ENCODE data around the gene UPK3B. TPM values are rescaled to one million over a fixed set of nuclear protein-coding genes. Genes with fewer than 3 reads are reported as not detected.
"Not testable (repeated sequence)": the region's sequence is repeated elsewhere in the genome, so short reads cannot be mapped to it uniquely, and the experiment has no call there.

Gene UPK3B
- total RNA-seq, 6 experiments from 2014 or later = 0.22 to 1.5 (median 0.51) TPM; not detected in 3

DNA sequence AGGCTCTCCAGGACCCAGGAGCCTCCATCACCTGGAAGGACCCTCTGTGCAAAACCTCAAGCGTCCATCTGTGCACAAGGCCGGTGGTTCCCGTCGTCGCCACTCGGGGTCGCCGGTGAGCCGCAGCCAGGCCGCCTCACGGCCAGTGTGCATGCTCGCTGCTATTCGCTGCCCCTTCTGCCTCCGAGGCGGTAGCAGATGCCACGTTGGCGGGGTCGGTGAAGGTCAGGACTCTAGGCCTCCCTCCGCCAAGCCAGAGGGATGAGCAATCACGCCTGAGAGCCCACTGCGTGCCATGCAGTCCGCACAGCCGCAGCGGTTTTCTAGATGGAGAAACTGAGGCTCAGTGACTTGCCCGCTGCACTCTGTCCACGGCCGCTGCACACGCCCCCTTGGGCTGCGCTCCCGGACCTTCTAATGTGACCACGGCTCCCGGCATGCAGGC, 5.7 kb downstream of the UPK3B start:
- WGBS (ENCODE audit: insufficient coverage, low coverage, low lambda C conversion rate, missing lambda C conversion rate) = no CpG with 5 or more reads among the region's 32 CpGs
- no peaks in the 10 kb centered on the region for H3K36me3 ChIP-seq
- H3K4me3 ChIP-seq = no peak overlapping the region
- no peaks in the 10 kb centered on the region for H3K4me1 ChIP-seq
- ATAC-seq (peak in 3 of 4 donors; percentile 15 to 30 (median 22)), DNase-seq (peak in 2 of 3 donors; percentile 45 to 57)
- H3K9me3 ChIP-seq = no peaks in the 10 kb centered on the region
- no peaks in the 10 kb centered on the region for H3K27me3 ChIP-seq
- peak; percentile 52 to 59 (median 56) for TF ChIP-seq CTCF (IDR thresholded peaks at IDR 0.05)
- no peak for TF ChIP-seq POLR2A (IDR thresholded peaks at IDR 0.05)
- H3K27ac ChIP-seq = no peak overlapping the region
- intact Hi-C loops (cut with DNase I) = loop anchor here in 1 of 2 donors (10.0 kb wide), 1 partner anchor 479 kb away; no protein-coding TSS in a partner anchor

DNA sequence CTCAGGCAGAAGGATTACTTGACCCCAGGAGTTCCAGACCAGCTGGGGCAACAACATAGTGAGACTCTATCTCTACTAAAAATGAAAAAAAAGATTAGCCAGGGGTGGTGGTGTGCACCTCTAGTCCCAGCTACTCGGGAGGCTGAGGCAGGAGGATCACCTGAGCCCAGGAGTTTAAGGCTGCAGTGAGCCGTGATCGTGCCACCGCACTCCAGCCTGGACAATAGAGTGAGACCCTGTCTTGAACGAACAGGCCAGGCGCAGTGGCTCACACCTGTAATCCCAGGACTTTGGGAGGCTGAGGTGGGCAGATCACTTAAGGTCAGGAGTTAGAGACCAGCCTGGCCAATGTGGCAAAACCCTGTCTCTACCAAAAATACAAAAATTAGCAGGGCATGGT, 6.6 kb downstream of the UPK3B start:
- not testable (repeated sequence) for H3K4me3 ChIP-seq, H3K9me3 ChIP-seq, H3K4me1 ChIP-seq, H3K27ac ChIP-seq, DNase-seq, H3K27me3 ChIP-seq, ATAC-seq, H3K36me3 ChIP-seq
- intact Hi-C loops (cut with DNase I) = loop anchor here in 1 of 2 donors (10.0 kb wide), 1 partner anchor 478 kb away; no protein-coding TSS in a partner anchor
- WGBS (ENCODE audit: insufficient coverage, low coverage, low lambda C conversion rate, missing lambda C conversion rate) = no CpG with 5 or more reads among the region's 6 CpGs

- ATAC-seq; H3K9me3 ChIP-seq; H3K4me3 ChIP-seq; intact Hi-C loops (cut with DNase I); H3K27ac ChIP-seq; H3K36me3 ChIP-seq; H3K27me3 ChIP-seq; H3K4me1 ChIP-seq; DNase-seq: not testable (repeated sequence)
- WGBS (ENCODE audit: insufficient coverage, low coverage, low lambda C conversion rate, missing lambda C conversion rate) = no CpG with 5 or more reads among the region's 4 CpGs
These were observed 15.8 kb downstream of the UPK3B start for GRCh38 chr7:76526183-76526582.

DNA sequence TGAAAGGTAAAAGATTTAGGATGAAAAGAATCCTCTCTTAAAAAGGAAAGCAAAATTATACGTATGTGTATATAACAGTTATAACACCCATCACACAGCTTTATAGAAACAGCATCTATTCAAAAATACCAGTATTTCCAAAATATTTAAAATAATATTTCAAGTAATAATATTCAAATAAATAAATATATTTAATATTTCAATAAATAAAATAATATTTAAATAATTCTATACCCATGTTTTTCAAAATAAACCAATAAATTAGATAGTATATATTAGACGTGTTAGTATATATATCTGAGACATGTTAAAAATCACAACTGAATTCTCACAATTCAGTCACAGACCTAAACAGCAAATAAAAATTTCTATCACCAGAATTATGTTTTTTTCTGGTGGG, 21.3 kb downstream of the UPK3B start:
- H3K27me3 ChIP-seq; intact Hi-C loops (cut with DNase I); H3K27ac ChIP-seq; H3K4me3 ChIP-seq; H3K36me3 ChIP-seq; H3K4me1 ChIP-seq; ATAC-seq; DNase-seq; H3K9me3 ChIP-seq: not testable (repeated sequence)
- WGBS (ENCODE audit: insufficient coverage, low coverage, low lambda C conversion rate, missing lambda C conversion rate) = 63% methylated on average over 2 of the region's 2 CpGs

GRCh38 chr7:76543197-76543596, 32.8 kb downstream of the UPK3B start, which contains the start of gene SPDYE16:
TSS of gene SPDYE16 (minus strand) at chr7:76543297. CDS start at chr7:76541459, 1,838 bp downstream.
- H3K9me3 ChIP-seq; ATAC-seq; H3K4me3 ChIP-seq; H3K27ac ChIP-seq; intact Hi-C loops (cut with DNase I); H3K36me3 ChIP-seq; H3K27me3 ChIP-seq; H3K4me1 ChIP-seq; DNase-seq: not testable (repeated sequence)
- WGBS (ENCODE audit: insufficient coverage, low coverage, low lambda C conversion rate, missing lambda C conversion rate) = no CpG with 5 or more reads among the region's 8 CpGs

DNA sequence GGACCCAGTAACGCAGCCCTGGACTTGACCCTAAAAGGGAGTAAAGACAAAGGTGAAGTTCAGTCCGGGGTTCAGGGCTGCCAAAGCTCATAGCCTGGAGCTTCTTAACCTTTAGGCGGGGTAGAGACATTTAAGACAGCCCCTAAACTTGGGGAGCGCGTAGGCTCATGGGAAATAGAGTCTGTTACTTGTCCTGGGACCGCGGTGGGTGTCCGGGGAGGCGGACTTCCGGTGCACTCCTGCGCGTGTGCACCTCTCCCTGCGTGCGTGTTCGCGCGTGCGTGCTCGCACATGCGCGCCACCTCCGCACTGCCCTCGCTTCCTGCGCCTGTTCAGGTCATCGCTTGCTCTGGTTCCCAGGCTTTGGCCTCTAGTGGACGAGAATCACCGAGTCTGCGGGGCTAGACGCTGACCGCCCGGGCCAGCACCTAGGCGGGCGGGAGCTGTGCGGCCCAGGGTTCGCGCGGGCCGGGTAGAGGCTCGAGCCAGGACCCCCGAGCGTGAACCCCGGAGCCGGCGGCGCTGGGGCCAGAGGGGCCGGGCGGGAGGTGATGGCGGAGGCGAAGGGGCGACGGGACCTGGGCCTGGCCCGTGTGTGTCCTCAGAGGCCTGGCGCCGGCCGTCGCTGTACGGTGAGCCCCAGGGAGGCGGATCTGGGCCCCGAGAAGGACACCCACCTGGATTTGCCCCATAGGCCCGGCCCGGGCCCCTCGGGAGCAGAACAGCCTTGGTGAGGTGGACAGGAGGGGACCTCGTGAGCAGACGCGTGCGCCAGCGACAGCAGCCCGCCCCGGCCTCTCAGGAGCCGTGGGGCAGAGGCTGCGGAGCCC, 38.9 kb downstream of the UPK3B start:
- H3K27ac ChIP-seq = peak overlapping the region; percentile 76 to 94 (median 88)
- H3K36me3 ChIP-seq; H3K4me1 ChIP-seq; H3K9me3 ChIP-seq; H3K27me3 ChIP-seq; intact Hi-C loops (cut with DNase I): not testable (repeated sequence)
- ATAC-seq (peak; percentile 100), DNase-seq (peak; percentile 89 to 94 (median 94))
- WGBS (ENCODE audit: insufficient coverage, low coverage, low lambda C conversion rate, missing lambda C conversion rate) = 0% methylated on average over 3 of the region's 71 CpGs
- H3K4me3 ChIP-seq = peak overlapping the region; percentile 91 to 95 (median 92)
- TF ChIP-seq POLR2A (IDR thresholded peaks at IDR 0.05) = peak; percentile 78

DNA sequence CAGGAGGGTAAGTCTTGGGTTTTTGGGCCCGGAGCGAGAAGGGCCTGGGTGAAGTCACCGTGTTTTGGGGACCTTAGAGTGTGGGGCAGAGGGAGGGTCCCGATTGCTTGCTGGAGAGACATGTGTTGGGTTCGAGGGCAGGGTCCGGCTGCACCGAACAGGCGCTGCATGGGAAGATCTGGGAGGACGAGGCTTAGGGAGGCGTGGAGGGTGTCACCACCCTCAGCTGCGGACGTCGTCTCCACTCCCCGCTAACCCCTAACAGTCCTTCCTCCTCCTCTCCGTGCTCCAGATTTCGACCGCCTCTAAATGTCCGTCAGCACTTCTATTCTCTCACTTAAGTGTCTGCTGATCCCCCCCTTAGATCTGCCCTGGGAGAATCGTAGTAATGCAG, 39.5 kb downstream of the UPK3B start:
- not testable (repeated sequence) for ATAC-seq

GRCh38 chr7:76551992-76552391, 41.6 kb downstream of the UPK3B start:
- H3K9me3 ChIP-seq; H3K27me3 ChIP-seq; H3K4me3 ChIP-seq; intact Hi-C loops (cut with DNase I); H3K36me3 ChIP-seq; ATAC-seq; H3K4me1 ChIP-seq; H3K27ac ChIP-seq; DNase-seq: not testable (repeated sequence)
- 92% methylated on average over 6 of the region's 6 CpGs for WGBS (ENCODE audit: insufficient coverage, low coverage, low lambda C conversion rate, missing lambda C conversion rate)

More for the DNA sequence above, 39.5 kb downstream of the UPK3B start:
- H3K4me3 ChIP-seq = peak overlapping the region; percentile 91 to 95 (median 92)
- peak in 1 of 3 donors; percentile 47 for DNase-seq
- peak overlapping the region; percentile 76 to 94 (median 88) for H3K27ac ChIP-seq
- H3K36me3 ChIP-seq; H3K27me3 ChIP-seq; H3K4me1 ChIP-seq; intact Hi-C loops (cut with DNase I); H3K9me3 ChIP-seq: not testable (repeated sequence)
- 0% methylated on average over 12 of the region's 19 CpGs for whole genome bisulfite sequencing (ENCODE audit: insufficient coverage, low coverage, low lambda C conversion rate, missing lambda C conversion rate)

DNA sequence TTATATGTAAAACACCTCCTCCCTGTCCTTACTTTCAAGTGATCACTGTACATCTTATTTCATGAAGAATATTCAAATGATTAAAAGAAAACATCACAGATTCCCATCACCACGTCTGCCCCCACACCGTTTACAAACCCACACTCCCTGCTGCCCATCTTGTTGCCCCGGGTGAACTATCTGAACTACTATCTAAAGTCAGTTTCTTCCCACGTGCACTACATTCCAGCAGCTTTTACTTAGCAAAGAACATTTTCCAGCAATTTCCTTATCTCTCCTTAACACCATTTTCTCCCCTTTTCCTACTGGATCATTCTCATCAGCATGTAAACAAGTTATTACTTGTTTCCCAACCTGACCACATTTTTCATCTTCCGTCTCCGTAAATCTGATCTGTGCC, 49.3 kb downstream of the UPK3B start:
- H3K27ac ChIP-seq; H3K36me3 ChIP-seq; DNase-seq; H3K4me1 ChIP-seq; H3K4me3 ChIP-seq; H3K9me3 ChIP-seq; H3K27me3 ChIP-seq; intact Hi-C loops (cut with DNase I): not testable (repeated sequence)
- WGBS (ENCODE audit: insufficient coverage, low coverage, low lambda C conversion rate, missing lambda C conversion rate) = 18% methylated on average over 6 of the region's 6 CpGs
- ATAC-seq = peak in 2 of 4 donors; percentile 13 to 17

DNA sequence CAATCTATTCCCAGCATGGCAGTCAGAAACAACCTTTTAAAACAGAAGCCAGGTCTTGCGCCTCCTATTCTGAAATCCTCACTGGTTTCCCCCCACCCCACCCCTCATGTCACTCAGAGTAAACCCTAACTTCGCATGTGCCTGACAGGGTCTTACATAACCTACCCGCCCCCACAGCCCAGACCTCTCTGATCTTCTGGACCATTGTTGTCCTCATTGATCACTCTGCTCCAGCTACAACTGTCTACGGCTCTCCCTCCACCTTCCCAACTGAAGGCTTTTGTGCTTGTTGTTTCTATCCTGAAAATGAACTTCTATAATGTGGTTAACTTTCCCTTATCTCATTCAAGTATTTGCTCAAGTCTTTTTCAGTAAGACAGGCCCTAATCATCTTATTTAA, 49.8 kb downstream of the UPK3B start:
- WGBS (ENCODE audit: insufficient coverage, low coverage, low lambda C conversion rate, missing lambda C conversion rate) = 47% methylated on average over 4 of the region's 4 CpGs
- peak in 3 of 4 donors; percentile 15 to 20 (median 19) for ATAC-seq
- H3K4me1 ChIP-seq; H3K27ac ChIP-seq; H3K9me3 ChIP-seq; intact Hi-C loops (cut with DNase I); H3K36me3 ChIP-seq; H3K27me3 ChIP-seq; H3K4me3 ChIP-seq; DNase-seq: not testable (repeated sequence)

Data from right lobe of liver (tissue), 6 donors.